Liver (tissue), 9 donors: ENCODE data around the gene CD96. TPM values are rescaled to one million over a fixed set of nuclear protein-coding genes. Genes with fewer than 3 reads are reported as not detected.

ENCODE experiments used
- DNase-seq: peaks from one replicate; pipeline ENCODE4 v3.0.0-alpha.2; 2017; ENCODE audit warnings: low spot score
- H3K27ac ChIP-seq, 2 donors: one replicate each; pipeline ENCODE4 v1.7.0; 2013; ENCODE audit warnings: inconsistent platforms in 2 of 2, low read length in 2 of 2, control low read depth in 1 of 2, low read depth in 1 of 2, mild to moderate bottlenecking in 1 of 2
- H3K27me3 ChIP-seq, 4 donors: one replicate each; pipeline versions ENCODE4 v1.6.1 to v1.7.0; 2013; ENCODE audit warnings: low read length in 3 of 4, inconsistent platforms in 1 of 4, mild to moderate bottlenecking in 1 of 4, moderate library complexity in 1 of 4; ENCODE audit not compliant: control insufficient read depth in 4 of 4, insufficient read depth in 4 of 4
- H3K36me3 ChIP-seq, 4 donors: one replicate each; pipeline versions ENCODE4 v1.6.1 to v1.7.0; 2013; ENCODE audit warnings: low read length in 3 of 4, mild to moderate bottlenecking in 3 of 4, low read depth in 1 of 4, moderate library complexity in 1 of 4; ENCODE audit not compliant: control insufficient read depth in 4 of 4, insufficient read depth in 3 of 4
- H3K4me1 ChIP-seq, 4 donors: one replicate each; pipeline versions ENCODE4 v1.6.1 to v1.7.0; 2013; ENCODE audit warnings: low read length in 3 of 4, mild to moderate bottlenecking in 3 of 4, moderate library complexity in 1 of 4; ENCODE audit not compliant: control insufficient read depth in 4 of 4, insufficient read depth in 4 of 4
- H3K4me3 ChIP-seq, 3 donors: one replicate each; pipeline versions ENCODE4 v1.6.1 to v1.7.0; 2013; ENCODE audit warnings: low read length in 3 of 3, control low read depth in 1 of 3, low read depth in 1 of 3, mild to moderate bottlenecking in 1 of 3
- H3K9ac ChIP-seq, 2 donors: one replicate each; pipeline ENCODE4 v1.7.0; 2013; ENCODE audit warnings: low read length in 2 of 2, mild to moderate bottlenecking in 2 of 2, moderate library complexity in 2 of 2, control low read depth in 1 of 2, low read depth in 1 of 2
- H3K9me3 ChIP-seq, 4 donors: one replicate each; pipeline versions ENCODE4 v1.6.1 to v1.7.0; 2013; ENCODE audit warnings: low read length in 3 of 4; ENCODE audit not compliant: control insufficient read depth in 4 of 4
- EGR1 ChIP-seq, 2 donors: IDR thresholded peaks; 2 replicates each; pipeline ENCODE4 v1.6.1; 2016 to 2018; ENCODE audit warnings: antibody characterized with exemption in 2 of 2, low read depth in 2 of 2
- FOXA1 ChIP-seq: IDR thresholded peaks from 2 replicates; pipeline ENCODE4 v1.6.1; 2016; ENCODE audit warnings: antibody characterized with exemption
- FOXA2 ChIP-seq: IDR thresholded peaks from 2 replicates; pipeline ENCODE4 v1.6.1; 2016; ENCODE audit warnings: antibody characterized with exemption
- GABPA ChIP-seq, 2 donors: IDR thresholded peaks in 1 of 2; conservative IDR thresholded peaks in 1 of 2; 2 replicates each; pipeline ENCODE4 v1.6.1; 2016; ENCODE audit warnings: antibody characterized with exemption in 2 of 2, mild to moderate bottlenecking in 1 of 2, moderate library complexity in 1 of 2
- HNF4A ChIP-seq, 2 donors: conservative IDR thresholded peaks; 2 replicates each; pipeline ENCODE4 v1.6.1; 2016; ENCODE audit warnings: antibody characterized with exemption in 2 of 2, mild to moderate bottlenecking in 2 of 2
- JUND ChIP-seq, 2 donors: IDR thresholded peaks; 2 replicates each; pipeline ENCODE4 v1.6.1; 2016; ENCODE audit warnings: antibody characterized with exemption in 2 of 2
- MAX ChIP-seq: IDR thresholded peaks from 2 replicates; pipeline ENCODE4 v1.6.1; 2016; ENCODE audit warnings: antibody characterized with exemption
- NR2F2 ChIP-seq: IDR thresholded peaks from 2 replicates; pipeline ENCODE4 v1.6.1; 2016; ENCODE audit warnings: antibody characterized with exemption
- RXRA ChIP-seq, 2 donors: IDR thresholded peaks; 2 replicates each; pipeline ENCODE4 v1.6.1; 2017 to 2018; ENCODE audit warnings: antibody characterized with exemption in 2 of 2, mild to moderate bottlenecking in 1 of 2
- SP1 ChIP-seq: IDR thresholded peaks from 2 replicates; pipeline ENCODE4 v1.6.1; 2018; ENCODE audit warnings: antibody characterized with exemption, mild to moderate bottlenecking
- TAF1 ChIP-seq: conservative IDR thresholded peaks from 2 replicates; pipeline ENCODE4 v1.6.1; 2016; ENCODE audit warnings: antibody characterized with exemption, mild to moderate bottlenecking
- YY1 ChIP-seq: IDR thresholded peaks from 2 replicates; pipeline ENCODE4 v1.6.1; 2016; ENCODE audit warnings: antibody characterized with exemption, mild to moderate bottlenecking
- WGBS: extraction: QIAGEN DNeasy Blood & Tissue Kit; methylation state at CpG from one replicate; pipeline ENCODE4 v1.1.7; 2013; 5-methylcytosine and 5-hydroxymethylcytosine counted together
- polyA plus RNA-seq, 2 donors: library from polyadenylated mRNA; stranded (reverse) in 1 of 2; unstranded in 1 of 2; fragments of 200-250 nt in 1 of 2; fragments of >200 nt in 1 of 2; fragmentation: Nextera tagmentation in 1 of 2; extraction: Ambion mirVana in 1 of 2; gene quantifications; one replicate each; pipeline versions ENCODE4 v1.2.1 to v1.2.3, GENCODE V29; 2013 to 2015
- total RNA-seq, 2 donors: library from RNA; depleted of rRNA; stranded (reverse); fragments of >200 nt; gene quantifications; one replicate each; pipeline ENCODE4 v1.2.3, GENCODE V29; 2014
- TF ChIP-seq, protein P1 (sequence below): IDR thresholded peaks from 2 replicates; pipeline ENCODE4 v1.6.1; 2016; ENCODE audit warnings: antibody characterized with exemption
- TF ChIP-seq, protein P2 (sequence below): IDR thresholded peaks from 2 replicates; pipeline ENCODE4 v1.6.1; 2016; ENCODE audit warnings: antibody characterized with exemption
- donor health status: healthy.
- donor health status: healthy.
- donor health status: healthy.
- donor health status: healthy.
- donor health status: healthy.

The CD96 gene
- total and polyA plus RNA-seq, 4 donors, result 0.46 to 2.7 (median 0.92) TPM

GRCh38 chr3:111584744-111585143 lies 42.7 kb downstream of the CD96 start:
- Histone ChIP-seq H3K27me3 (peaks cover 0 to 3% (median 0%) of the 10 kb centered on the region in 4 donors), H3K27ac (no peak overlapping the region), H3K9me3 (no peaks in the 10 kb centered on the region), H3K9ac (no peak overlapping the region), H3K4me1 (no peaks in the 10 kb centered on the region), H3K4me3 (no peak overlapping the region), H3K36me3 (no peaks in the 10 kb centered on the region)
- TF ChIP-seq GABPA (IDR thresholded peaks at IDR 0.05 in 1 of 2, conservative IDR thresholded peaks at IDR 0.05 in 1 of 2), result no peak
- TF ChIP-seq EGR1 (IDR thresholded peaks at IDR 0.05; ENCODE audit: low read depth in 2 of 2), result no peak
- WGBS, result 93% methylated on average over 1 of the region's 1 CpG
- no peak for DNase-seq

DNA sequence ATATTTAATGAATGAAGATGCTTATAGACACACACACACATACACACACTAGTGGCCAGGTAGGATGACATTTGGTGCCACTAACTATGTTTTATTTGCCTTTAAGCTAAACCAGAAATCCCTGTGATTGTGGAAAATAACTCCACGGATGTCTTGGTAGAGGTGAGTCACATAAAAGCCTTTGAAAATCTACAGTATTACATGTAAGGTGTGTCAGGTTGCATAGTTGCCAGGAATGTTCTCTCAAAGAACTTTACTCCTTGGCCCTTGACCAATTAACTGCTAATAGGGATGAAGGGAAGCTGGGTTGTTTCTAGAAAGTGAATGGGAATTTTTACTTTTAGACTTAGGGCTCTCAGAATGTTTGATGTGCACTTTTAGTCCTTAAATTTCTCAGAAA lies 43.2 kb downstream of the CD96 start:
- Histone ChIP-seq H3K9me3 (no peaks in the 10 kb centered on the region), H3K27ac (no peak overlapping the region), H3K4me1 (no peaks in the 10 kb centered on the region), H3K27me3 (peaks cover 0 to 3% (median 0%) of the 10 kb centered on the region in 4 donors), H3K9ac (no peak overlapping the region), H3K4me3 (no peak overlapping the region), H3K36me3 (no peaks in the 10 kb centered on the region)
- 39% methylated on average over 1 of the region's 1 CpG for WGBS
- TF ChIP-seq HNF4A (conservative IDR thresholded peaks at IDR 0.05) (peak in 1 of 2 donors; percentile 13), YY1 (no peak)
- DNase-seq, result no peak

DNA sequence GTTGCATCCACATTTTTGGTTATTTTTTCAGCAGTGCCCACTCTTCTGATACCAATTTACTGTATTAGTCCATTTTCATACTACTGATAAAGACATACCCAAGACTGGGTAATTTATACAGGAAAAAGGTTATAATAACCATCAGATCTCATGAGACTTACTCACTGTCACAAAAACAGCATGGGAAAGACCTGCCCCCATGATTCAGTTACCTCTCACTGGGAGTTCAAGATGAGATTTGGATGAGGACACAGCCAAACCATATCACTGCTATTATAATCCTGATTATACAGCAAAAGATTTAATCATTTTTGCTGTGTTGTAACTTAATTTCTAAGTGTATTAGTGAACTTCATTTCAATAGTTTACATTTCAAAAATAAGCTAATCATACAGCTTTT lies 46.5 kb downstream of the CD96 start:
- DNase-seq, result no peak
- H3K9me3 ChIP-seq, result no peaks in the 10 kb centered on the region
- H3K27ac ChIP-seq, result no peak overlapping the region
- H3K9ac ChIP-seq, result no peak overlapping the region
- H3K36me3 ChIP-seq, result no peaks in the 10 kb centered on the region
- TF ChIP-seq RXRA (IDR thresholded peaks at IDR 0.05) (no peak), FOXA1 (no peak), YY1 (no peak), TAF1 (no peak), EGR1 (IDR thresholded peaks at IDR 0.05; ENCODE audit: low read depth in 2 of 2) (no peak)
- no peaks in the 10 kb centered on the region for H3K4me1 ChIP-seq
- H3K27me3 ChIP-seq, result no peaks in the 10 kb centered on the region
- no peak overlapping the region for H3K4me3 ChIP-seq

DNA sequence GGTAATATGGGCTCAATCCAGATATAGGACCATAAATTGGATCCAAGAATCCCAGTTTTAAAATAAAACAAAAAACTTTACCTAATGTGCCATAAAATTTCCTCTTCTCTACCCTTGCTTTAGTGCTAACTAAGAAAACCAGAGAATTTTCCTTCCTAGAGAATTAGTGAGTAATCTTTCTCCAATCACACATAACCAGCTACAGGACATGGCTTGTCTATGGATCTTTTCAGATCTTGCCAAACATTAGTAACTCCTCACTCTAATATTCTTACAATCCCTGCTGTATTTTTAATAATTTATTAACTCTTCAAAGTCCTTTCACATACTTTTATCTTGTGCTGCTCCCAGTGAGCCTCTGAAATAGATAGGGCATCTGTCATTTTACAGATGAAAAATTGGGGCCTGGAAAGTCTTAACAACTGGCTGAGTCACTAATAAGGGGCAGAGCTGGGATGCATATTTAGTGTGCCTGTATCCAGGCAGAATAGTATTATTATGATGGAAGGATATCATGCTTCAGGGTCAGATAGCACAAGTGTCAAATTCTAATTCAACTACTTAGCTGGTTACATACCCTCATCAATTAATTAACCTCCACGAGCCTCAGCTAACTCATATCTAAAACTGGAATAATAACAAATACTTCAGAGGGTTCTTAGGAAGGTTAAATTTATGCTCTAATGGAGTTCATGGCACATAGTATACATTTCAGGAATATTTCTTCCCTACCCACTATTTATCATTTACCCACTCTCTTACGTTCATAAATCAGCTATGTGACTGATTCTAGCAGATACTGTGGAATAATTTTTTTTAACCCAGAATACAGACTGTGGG lies 47.5 kb downstream of the CD96 start:
- TF ChIP-seq SP1 (no peak), MAX (no peak), JUND (IDR thresholded peaks at IDR 0.05) (no peak), EGR1 (IDR thresholded peaks at IDR 0.05; ENCODE audit: low read depth in 2 of 2) (no peak), FOXA2 (no peak), NR2F2 (no peak), TAF1 (no peak), HNF4A (conservative IDR thresholded peaks at IDR 0.05) (no peak)
- TF ChIP-seq, protein P1, sequence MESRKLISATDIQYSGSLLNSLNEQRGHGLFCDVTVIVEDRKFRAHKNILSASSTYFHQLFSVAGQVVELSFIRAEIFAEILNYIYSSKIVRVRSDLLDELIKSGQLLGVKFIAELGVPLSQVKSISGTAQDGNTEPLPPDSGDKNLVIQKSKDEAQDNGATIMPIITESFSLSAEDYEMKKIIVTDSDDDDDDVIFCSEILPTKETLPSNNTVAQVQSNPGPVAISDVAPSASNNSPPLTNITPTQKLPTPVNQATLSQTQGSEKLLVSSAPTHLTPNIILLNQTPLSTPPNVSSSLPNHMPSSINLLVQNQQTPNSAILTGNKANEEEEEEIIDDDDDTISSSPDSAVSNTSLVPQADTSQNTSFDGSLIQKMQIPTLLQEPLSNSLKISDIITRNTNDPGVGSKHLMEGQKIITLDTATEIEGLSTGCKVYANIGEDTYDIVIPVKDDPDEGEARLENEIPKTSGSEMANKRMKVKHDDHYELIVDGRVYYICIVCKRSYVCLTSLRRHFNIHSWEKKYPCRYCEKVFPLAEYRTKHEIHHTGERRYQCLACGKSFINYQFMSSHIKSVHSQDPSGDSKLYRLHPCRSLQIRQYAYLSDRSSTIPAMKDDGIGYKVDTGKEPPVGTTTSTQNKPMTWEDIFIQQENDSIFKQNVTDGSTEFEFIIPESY, result no peak
- TF ChIP-seq, protein P2, sequence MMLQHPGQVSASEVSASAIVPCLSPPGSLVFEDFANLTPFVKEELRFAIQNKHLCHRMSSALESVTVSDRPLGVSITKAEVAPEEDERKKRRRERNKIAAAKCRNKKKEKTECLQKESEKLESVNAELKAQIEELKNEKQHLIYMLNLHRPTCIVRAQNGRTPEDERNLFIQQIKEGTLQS, result no peak
- 86% methylated on average over 2 of the region's 2 CpGs for WGBS
- Histone ChIP-seq H3K9ac (no peak overlapping the region), H3K27ac (no peak overlapping the region), H3K27me3 (no peaks in the 10 kb centered on the region), H3K4me1 (no peaks in the 10 kb centered on the region), H3K9me3 (no peaks in the 10 kb centered on the region), H3K36me3 (no peaks in the 10 kb centered on the region), H3K4me3 (no peak overlapping the region)
- DNase-seq, result no peak
